ENCODE results near the gene PPIB.

PPIB gene

DNA sequence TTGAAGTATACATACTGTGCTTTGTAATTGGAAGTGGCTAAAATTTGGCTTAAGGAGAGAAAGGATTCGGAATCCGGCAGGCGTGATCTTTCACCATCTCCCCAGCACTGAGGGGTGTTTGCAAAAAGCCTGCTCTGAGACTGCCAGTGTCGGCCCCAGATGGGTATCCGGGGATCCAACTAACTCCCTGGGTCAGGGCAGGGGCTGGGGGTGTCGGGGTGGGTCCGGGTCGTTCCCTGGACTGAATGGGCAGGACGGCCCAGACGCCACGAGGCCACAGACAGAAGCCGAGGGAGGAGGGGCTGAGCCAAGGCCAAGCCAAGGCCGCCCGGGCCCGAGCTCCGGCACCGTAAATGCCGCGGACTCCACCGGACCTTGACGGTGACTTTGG is 349 bp downstream of the PPIB start:
- peak overlapping the region; percentile 95 for H3K4me3 ChIP-seq (ENCODE audit: low read length, poor library complexity, severe bottlenecking)
- no peaks in the 10 kb centered on the region for H3K9me3 ChIP-seq (ENCODE audit: insufficient read depth, low read depth, low read length)
- H3K9ac ChIP-seq (ENCODE audit: low read depth, low read length, poor library complexity, severe bottlenecking) = peak overlapping the region; percentile 97
- TF ChIP-seq, protein P1, sequence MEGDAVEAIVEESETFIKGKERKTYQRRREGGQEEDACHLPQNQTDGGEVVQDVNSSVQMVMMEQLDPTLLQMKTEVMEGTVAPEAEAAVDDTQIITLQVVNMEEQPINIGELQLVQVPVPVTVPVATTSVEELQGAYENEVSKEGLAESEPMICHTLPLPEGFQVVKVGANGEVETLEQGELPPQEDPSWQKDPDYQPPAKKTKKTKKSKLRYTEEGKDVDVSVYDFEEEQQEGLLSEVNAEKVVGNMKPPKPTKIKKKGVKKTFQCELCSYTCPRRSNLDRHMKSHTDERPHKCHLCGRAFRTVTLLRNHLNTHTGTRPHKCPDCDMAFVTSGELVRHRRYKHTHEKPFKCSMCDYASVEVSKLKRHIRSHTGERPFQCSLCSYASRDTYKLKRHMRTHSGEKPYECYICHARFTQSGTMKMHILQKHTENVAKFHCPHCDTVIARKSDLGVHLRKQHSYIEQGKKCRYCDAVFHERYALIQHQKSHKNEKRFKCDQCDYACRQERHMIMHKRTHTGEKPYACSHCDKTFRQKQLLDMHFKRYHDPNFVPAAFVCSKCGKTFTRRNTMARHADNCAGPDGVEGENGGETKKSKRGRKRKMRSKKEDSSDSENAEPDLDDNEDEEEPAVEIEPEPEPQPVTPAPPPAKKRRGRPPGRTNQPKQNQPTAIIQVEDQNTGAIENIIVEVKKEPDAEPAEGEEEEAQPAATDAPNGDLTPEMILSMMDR (conservative IDR thresholded peaks at IDR 0.05; ENCODE audit: low read length) = no peak
- H3F3A ChIP-seq (ENCODE audit: low read depth) = no peaks in the 10 kb centered on the region; the same call in 1 of the 2 replicates
- H2AFZ ChIP-seq (ENCODE audit: low read length) = 0 out of 2 replicates have a peak overlapping the region, but pooled peaks have one; percentile 58
- peaks cover 49% of the 10 kb centered on the region for H3K79me2 ChIP-seq (ENCODE audit: insufficient read depth, low read length)
- H3K9me2 ChIP-seq (replicated peaks; ENCODE audit: low read depth, low read length) = no peaks in the 10 kb centered on the region
- peaks cover 28% of the 10 kb centered on the region; the same call in 1 of the 2 replicates for H3K36me3 ChIP-seq (ENCODE audit: insufficient read depth, low read length)
- H4K20me1 ChIP-seq (ENCODE audit: insufficient read depth, low read length, poor library complexity, severe bottlenecking) = peaks cover 42% of the 10 kb centered on the region
- H3K4me1 ChIP-seq (ENCODE audit: insufficient read depth, low read length, poor library complexity, severe bottlenecking) = peaks cover 30% of the 10 kb centered on the region
- H3K27me3 ChIP-seq (ENCODE audit: insufficient read depth, low read length, poor library complexity, severe bottlenecking) = no peaks in the 10 kb centered on the region
- H3K4me2 ChIP-seq (ENCODE audit: low read depth, low read length, poor library complexity, severe bottlenecking) = peak overlapping the region; percentile 88

DNA sequence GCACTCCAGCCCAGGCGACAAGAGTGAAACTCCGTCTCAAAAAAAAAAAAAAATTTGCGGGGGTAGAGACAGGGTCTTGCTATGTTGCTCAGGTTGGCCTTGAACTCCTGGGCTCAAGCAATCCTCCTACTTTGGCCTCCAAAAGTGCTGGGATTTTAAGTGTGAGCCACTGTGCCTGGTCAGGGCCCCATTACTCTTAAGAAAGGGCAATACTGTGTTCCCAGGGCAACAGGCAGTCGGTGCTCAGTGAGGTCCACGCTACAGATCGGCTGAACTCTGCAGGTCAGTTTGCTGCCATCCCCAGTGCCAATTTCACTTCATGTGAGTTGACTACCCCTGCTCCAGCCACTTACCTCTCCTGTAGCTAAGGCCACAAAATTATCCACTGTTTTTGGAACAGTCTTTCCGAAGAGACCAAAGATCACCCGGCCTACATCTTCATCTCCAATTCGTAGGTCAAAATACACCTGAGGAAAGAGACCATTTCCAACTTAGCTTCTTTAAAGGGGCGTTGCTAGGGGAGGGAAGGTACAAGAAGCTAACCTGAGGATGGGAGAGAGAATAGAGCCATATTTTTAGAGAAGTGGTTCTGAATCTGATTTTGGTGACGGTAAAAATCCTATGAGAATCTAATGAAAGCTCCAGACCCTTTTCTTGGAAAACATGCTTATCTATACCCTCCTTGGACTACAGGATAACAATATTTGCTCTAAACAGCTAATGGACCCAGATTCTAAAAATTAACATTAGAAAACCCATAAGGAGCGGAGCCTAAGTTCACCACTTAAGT is 939 bp downstream of the PPIB start:
- Histone ChIP-seq H4K20me1 (ENCODE audit: insufficient read depth, low read length, poor library complexity, severe bottlenecking) (peaks cover 44% of the 10 kb centered on the region), H3K9me2 (replicated peaks; ENCODE audit: low read depth, low read length) (no peaks in the 10 kb centered on the region), H3K36me3 (ENCODE audit: insufficient read depth, low read length) (peaks cover 34% of the 10 kb centered on the region; the same call in 1 of the 2 replicates), H3F3A (ENCODE audit: low read depth) (no peaks in the 10 kb centered on the region; the same call in 1 of the 2 replicates), H3K4me1 (ENCODE audit: insufficient read depth, low read length, poor library complexity, severe bottlenecking) (peaks cover 30% of the 10 kb centered on the region), H3K4me3 (ENCODE audit: low read length, poor library complexity, severe bottlenecking) (peak overlapping the region; percentile 95), H3K79me2 (ENCODE audit: insufficient read depth, low read length) (peaks cover 49% of the 10 kb centered on the region), H3K9me3 (ENCODE audit: insufficient read depth, low read depth, low read length) (no peaks in the 10 kb centered on the region), H3K9ac (ENCODE audit: low read depth, low read length, poor library complexity, severe bottlenecking) (peak overlapping the region; percentile 97), H3K4me2 (ENCODE audit: low read depth, low read length, poor library complexity, severe bottlenecking) (peak overlapping the region; percentile 88), H2AFZ (ENCODE audit: low read length) (no peak overlapping the region), H3K27me3 (ENCODE audit: insufficient read depth, low read length, poor library complexity, severe bottlenecking) (no peaks in the 10 kb centered on the region)
- TF ChIP-seq EZH2phosphoT487 (IDR thresholded peaks at IDR 0.05; ENCODE audit: borderline replicate concordance) = no peak
- TF ChIP-seq, protein P1 (conservative IDR thresholded peaks at IDR 0.05; ENCODE audit: low read length) = no peak

DNA sequence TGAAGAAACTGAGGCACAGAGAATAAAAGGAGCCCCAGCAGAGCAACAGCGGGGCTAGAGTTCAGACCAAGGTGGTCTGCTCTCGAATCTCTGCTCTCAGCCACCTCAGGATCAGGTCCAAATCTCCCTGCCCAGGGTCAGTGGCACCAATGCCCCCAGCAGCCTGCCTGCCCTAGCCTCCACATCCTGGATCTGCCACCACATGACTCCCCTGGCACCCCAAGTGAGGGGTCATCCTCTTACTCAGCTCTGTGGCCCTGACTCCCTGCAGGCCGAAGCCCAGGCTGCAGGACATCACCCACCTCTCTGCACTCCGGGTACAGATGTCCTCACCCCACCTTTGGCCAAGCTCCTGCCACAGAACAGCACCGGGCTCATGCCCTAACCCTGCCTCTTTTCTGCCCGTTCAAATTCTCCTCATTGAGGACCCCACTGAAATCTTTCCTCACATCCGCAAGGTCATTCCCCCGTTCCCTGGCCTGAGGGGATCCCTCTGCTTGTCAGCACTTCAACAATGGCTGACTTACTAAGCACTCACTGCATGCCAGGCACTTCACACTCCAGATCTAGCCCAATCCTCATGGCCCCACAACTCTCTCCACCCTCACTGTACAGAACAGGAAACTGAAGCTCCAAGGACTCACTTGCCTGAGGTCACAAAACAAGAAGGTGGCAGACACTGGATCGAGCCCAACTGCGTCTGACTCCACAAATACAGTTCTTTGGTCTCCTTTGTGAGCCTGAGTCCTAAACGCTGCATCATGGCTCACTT is 4.3 kb downstream of the PPIB start:
- Histone ChIP-seq H3K9me3 (ENCODE audit: insufficient read depth, low read depth, low read length) (no peaks in the 10 kb centered on the region), H4K20me1 (ENCODE audit: insufficient read depth, low read length, poor library complexity, severe bottlenecking) (peaks cover 44% of the 10 kb centered on the region), H3K36me3 (ENCODE audit: insufficient read depth, low read length) (peaks cover 55% of the 10 kb centered on the region; the same call in 1 of the 2 replicates), H3K4me1 (ENCODE audit: insufficient read depth, low read length, poor library complexity, severe bottlenecking) (peaks cover 26% of the 10 kb centered on the region), H3K4me3 (ENCODE audit: low read length, poor library complexity, severe bottlenecking) (peak overlapping the region; percentile 22), H3K4me2 (ENCODE audit: low read depth, low read length, poor library complexity, severe bottlenecking) (peak overlapping the region; percentile 88), H3K27me3 (ENCODE audit: insufficient read depth, low read length, poor library complexity, severe bottlenecking) (no peaks in the 10 kb centered on the region), H3K79me2 (ENCODE audit: insufficient read depth, low read length) (peaks cover 49% of the 10 kb centered on the region), H2AFZ (ENCODE audit: low read length) (no peak overlapping the region), H3K9me2 (replicated peaks; ENCODE audit: low read depth, low read length) (no peaks in the 10 kb centered on the region), H3K9ac (ENCODE audit: low read depth, low read length, poor library complexity, severe bottlenecking) (no peak overlapping the region), H3F3A (ENCODE audit: low read depth) (peaks cover 2% of the 10 kb centered on the region; the same call in 1 of the 2 replicates)
- TF ChIP-seq EZH2phosphoT487 (IDR thresholded peaks at IDR 0.05; ENCODE audit: borderline replicate concordance) = no peak
- TF ChIP-seq, protein P1 (conservative IDR thresholded peaks at IDR 0.05; ENCODE audit: low read length) = no peak

Data from Loucy (cell line).